GM12864 (cell line): Measurements from ENCODE around the gene NUP210L.
"Not testable (repeated sequence)": the region's sequence is repeated elsewhere in the genome, so short reads cannot be mapped to it uniquely, and the experiment has no call there.

Experiments used
- DNase-seq: peaks from one replicate; pipeline ENCODE4 v3.0.0-alpha.2; 2011; ENCODE audit warnings: low read depth
- H3K4me3 ChIP-seq: 2 replicates; pipeline ENCODE4 v1.5.1; 2011; ENCODE audit warnings: mild to moderate bottlenecking, low read depth, low read length, control low read depth
- TF ChIP-seq, protein P1 (sequence below): IDR thresholded peaks from 2 replicates; pipeline ENCODE4 v1.5.1; 2011; ENCODE audit warnings: low read depth, mild to moderate bottlenecking, moderate library complexity, low read length, control low read depth, inconsistent platforms; ENCODE audit errors: missing control alignments

NUP210L gene

DNA sequence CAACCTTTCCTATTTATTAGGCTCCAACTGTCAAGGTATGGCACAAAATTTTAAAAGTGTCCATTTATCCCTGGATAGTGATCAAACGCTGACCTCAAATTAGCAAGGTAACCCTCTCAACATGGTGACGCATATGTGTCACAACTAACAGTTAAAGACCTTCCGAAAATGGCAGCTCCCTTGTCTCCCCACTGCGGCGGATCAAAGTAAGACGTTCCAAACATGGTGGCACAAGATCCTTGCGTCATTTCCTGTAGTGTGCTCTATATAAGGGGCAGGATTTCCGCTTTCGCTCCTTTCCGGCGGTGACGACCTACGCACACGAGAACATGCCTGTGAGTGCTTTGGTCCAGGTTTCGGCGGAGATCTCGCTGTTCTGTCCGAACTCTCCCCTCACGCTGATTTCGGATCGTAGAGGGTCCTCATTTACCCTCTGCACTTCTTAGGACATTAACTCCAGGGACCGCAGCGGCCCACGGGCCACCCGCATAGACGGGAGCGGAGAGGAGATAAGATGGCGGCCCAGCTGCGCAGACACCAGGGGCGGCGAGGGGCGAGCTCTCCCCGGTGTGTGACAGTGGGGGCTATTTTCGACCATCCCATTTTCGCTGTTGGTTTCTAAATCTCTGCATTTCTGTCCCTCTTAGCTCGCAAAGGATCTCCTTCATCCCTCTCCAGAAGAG, 164.3 kb downstream of the NUP210L start, which contains the start of gene RPS27:
Gene RPS27 (plus strand): TSS at position 295 of the 683 bp plus-strand sequence. CDS start 35 bp downstream, at position 330.
- peak within 1 kb of the TSS; percentile 76 for H3K4me3 ChIP-seq
- TF ChIP-seq, protein P1, sequence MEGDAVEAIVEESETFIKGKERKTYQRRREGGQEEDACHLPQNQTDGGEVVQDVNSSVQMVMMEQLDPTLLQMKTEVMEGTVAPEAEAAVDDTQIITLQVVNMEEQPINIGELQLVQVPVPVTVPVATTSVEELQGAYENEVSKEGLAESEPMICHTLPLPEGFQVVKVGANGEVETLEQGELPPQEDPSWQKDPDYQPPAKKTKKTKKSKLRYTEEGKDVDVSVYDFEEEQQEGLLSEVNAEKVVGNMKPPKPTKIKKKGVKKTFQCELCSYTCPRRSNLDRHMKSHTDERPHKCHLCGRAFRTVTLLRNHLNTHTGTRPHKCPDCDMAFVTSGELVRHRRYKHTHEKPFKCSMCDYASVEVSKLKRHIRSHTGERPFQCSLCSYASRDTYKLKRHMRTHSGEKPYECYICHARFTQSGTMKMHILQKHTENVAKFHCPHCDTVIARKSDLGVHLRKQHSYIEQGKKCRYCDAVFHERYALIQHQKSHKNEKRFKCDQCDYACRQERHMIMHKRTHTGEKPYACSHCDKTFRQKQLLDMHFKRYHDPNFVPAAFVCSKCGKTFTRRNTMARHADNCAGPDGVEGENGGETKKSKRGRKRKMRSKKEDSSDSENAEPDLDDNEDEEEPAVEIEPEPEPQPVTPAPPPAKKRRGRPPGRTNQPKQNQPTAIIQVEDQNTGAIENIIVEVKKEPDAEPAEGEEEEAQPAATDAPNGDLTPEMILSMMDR: no peak
- peak; percentile 98 for DNase-seq

- TF ChIP-seq, protein P1: no peak
- no peak for DNase-seq
- peak overlapping the region; percentile 10; the same call in 1 of the 2 replicates for H3K4me3 ChIP-seq
These were observed 167.3 kb downstream of the NUP210L start for GRCh38 chr1:153987621-153988020.

GRCh38 chr1:153985941-153986761, 168.7 kb downstream of the NUP210L start, which contains the start of gene RAB13:
Gene RAB13, minus strand, starts transcription at chr1:153986339. Its CDS starts 103 bp downstream, at chr1:153986236.
- TF ChIP-seq, protein P1: no peak
- DNase-seq: no peak
- H3K4me3 ChIP-seq: peak within 1 kb of the TSS; percentile 57

DNA sequence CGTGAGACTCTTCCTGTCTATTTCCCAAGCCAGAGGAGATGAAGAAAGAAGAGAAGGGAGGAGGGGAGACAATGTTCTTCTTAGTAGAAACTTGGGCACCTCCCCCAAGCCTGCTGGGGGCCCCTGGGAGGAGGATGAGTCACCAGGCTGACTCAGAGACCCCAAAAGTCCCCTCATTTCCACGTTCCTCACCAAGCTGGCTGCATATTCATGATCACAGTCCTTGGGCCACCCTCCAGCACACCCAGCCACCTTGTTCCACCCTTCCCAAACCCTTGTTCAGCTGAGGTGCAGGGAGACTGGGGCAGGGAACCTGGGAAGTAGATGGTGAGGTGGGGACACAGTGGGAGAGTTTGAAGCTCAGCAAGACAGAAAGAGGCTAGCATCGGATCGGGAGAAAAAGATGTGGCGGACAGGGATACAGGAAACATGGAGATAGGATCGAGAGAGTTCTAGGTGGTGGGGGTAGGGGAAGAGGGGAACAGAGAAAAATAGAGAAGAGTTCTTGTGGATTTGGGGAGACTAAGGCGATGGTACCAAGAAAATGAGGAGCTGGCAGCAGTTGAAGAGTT, 169.4 kb downstream of the NUP210L start:
- TF ChIP-seq, protein P1: no peak
- peak overlapping the region; percentile 57 for H3K4me3 ChIP-seq
- DNase-seq: no peak

DNA sequence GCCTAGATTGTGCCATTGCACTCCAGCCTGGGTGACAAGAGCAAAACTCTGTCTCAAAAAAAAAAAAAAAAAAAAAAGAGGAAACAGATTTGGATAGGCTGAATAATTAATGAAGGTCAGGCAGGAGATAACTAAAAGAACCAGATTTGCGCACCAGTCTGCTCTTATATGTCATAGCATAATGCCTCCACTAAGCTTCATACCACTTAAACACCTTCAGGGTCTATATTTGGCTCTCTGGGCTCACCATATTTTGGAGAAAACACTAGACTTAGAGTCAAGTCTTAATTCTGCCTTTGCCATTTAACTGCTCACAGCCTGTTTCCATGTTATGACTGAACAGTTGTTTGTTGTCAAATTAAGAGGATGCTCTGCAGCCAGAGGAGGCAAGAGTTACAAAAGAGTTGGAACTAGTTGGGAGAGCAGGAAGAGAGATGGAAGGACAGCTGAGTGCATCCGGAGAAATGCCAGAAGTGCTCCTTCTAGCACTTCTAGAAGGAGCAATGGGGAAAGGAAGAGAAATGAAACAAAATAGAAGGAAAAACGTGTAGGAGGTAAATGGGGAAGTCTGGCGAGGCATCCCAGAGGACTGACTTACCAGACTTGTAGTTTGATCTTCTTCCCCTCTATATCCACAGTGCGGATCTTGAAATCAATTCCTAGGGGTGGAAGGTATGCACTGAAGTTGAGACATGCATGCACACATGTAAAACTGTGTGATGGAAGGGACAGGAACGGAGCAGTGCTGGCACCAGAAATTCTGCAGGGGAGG, 170.6 kb downstream of the NUP210L start:
- no peak overlapping the region for H3K4me3 ChIP-seq
- TF ChIP-seq, protein P1: no peak
- DNase-seq: no peak

- not testable (repeated sequence) for DNase-seq, H3K4me3 ChIP-seq
These were observed 173.1 kb downstream of the NUP210L start for GRCh38 chr1:153981735-153982134.

DNA sequence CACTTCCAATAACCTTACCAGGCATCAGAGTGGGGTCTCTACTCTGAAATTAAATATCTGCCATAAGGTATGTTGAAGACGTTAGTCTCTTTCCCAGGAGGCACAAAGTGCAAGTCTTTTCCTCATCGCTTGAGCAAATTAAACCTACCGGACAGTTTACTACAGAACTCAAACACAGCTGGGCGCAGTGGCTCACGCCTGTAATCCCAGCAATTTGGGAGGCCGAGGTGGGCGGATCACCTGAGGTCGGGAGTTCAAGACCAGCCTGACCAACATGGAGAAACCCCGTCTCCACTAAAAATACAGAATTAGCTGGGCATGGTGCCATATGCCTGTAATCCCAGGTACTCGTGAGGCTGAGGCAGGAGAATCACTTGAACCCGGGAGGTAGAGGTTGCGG, 175.8 kb downstream of the NUP210L start:
- DNase-seq, H3K4me3 ChIP-seq: not testable (repeated sequence)
